NCI-H1436 (cell line): ENCODE results near the gene RNU5B-1.
A peak's percentile ranks its signal among the peaks of the same experiment; 100 is the strongest.

ENCODE experiments used
- DNase-seq: peaks from one replicate; lab custom pipeline; 2025; lab: John Stamatoyannopoulos, UW

Gene RNU5B-1

DNA sequence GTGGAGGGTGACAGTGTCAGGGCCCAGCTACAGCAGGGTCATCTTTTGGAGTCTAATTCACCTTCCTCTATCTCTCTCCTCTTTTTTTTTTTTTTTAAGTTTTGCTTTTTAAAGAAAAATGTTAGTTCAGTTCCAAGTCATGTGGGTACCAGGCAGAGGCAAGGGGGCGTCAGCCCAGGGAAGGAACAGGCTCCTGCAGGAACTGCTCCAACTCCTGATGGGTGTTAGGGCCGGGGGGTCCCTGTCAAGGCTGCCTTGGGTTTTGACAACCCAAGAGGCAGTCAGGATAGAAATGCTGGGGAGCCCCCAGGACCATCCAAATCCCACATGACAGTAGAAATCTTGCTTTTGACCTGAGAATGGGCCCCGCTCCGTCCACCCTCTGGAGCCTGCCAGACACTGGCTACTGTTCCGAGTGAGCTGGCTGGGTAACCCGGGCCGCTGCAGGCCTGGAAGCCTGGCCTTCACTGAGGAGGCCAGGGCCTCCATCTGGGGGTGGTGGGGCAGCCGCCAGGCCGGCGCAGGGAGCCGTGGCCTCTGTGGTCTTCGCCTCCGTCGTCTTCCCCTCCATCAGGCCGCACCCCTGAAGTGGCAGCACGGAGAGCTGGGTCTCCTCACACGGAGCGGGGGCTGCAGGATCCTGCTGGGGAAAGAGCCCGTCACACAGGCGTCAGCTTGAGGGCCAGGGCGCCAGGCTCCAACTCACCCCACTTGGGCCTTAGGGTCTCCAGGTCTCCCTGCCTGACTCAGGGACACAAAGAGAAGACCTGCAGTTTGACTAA lies 24.2 kb downstream of the RNU5B-1 start:
- DNase-seq: no peak

DNA sequence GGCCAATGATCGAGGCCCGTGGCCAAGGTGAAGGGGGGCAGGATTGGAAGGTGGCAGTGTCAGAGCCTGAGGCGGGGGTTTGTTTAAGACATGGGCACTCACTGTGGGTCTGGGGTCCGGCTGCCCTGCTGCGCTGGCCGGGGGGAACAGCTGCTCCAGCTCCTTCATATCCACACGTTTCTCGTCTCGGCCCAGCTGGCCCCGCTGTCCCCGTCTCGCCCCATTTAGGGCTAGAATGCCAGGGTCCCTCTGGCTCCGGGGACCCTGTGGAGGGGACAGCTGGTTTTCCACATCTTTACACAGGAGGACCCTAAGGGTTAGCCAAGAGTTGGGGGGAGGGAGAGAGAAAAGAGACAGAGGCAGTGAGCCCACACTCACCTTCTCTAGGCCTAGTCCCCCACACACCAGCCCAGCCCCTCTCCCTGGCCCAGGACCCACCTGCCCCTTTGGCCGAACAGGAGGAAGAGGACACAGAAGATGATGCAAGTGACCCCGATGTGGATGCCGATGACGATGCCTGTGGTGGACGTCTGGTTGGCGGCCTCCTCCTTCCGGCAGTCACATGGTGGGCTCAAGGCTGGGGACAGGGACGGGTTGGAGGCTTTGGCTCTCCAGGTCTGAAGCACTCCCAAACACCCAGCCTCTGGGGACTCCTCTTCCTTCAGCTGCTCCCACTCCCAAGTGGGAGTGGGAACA lies 25.0 kb downstream of the RNU5B-1 start:
- DNase-seq: no peak

DNA sequence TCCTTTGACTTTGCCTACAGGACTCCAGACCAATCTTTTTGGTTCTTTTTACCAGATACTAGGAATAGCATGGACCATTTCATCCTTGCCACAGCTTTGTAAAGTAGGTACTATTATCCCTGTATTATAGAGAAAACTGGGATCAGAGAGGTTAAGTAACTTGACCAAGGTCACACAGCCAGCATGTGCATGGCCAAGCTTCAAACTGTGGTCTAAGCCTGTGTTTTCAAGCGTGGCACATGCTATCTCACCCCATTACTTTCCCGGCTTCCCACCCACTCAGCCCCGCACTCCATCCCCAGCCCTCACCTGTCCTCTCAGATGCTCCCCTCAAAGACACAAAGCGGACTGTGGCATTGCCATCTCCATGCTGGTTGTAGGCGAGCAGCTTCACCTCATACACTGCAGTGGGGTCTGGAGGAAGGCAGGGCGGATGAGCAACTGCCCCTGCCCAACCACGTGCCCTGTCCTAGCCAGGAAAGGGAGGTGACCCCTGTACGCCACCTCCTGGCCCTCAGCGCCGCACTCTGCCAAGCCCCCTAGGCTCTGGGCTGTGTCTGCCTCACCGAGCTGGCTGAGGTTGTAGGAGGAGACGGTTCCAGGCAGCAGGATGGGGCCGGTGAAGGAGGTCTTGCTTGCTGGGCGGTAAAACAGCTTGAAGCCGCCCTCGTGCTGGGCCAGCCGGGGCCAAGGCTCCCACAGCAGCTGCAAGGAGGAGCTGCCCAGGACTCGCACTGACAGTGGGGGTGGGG lies 25.7 kb downstream of the RNU5B-1 start:
- DNase-seq: no peak

GRCh38 chr15:65330934-65331645 lies 26.6 kb downstream of the RNU5B-1 start:
- DNase-seq: no peak

DNA sequence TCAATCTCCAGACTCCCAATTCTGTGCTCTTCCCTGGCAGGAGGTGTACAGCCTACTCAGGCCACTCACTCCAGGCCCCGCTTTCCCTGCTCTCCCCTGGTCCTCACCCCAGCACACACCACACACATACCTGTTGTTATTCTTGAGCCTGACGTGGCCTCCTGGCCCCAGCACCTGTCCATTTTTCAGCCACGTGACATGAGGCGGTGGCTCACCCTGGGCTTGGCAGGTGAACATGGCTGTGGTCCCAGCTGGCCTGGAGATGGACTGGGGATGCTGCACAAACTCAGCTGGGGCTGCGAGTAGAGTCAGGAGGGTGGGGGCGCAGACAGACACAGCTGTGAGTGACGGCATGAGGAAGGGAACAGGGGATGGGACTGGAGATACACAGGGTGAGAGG lies 27.3 kb downstream of the RNU5B-1 start:
- no peak for DNase-seq

GRCh38 chr15:65332391-65333147 lies 28.1 kb downstream of the RNU5B-1 start:
- no peak for DNase-seq

DNA sequence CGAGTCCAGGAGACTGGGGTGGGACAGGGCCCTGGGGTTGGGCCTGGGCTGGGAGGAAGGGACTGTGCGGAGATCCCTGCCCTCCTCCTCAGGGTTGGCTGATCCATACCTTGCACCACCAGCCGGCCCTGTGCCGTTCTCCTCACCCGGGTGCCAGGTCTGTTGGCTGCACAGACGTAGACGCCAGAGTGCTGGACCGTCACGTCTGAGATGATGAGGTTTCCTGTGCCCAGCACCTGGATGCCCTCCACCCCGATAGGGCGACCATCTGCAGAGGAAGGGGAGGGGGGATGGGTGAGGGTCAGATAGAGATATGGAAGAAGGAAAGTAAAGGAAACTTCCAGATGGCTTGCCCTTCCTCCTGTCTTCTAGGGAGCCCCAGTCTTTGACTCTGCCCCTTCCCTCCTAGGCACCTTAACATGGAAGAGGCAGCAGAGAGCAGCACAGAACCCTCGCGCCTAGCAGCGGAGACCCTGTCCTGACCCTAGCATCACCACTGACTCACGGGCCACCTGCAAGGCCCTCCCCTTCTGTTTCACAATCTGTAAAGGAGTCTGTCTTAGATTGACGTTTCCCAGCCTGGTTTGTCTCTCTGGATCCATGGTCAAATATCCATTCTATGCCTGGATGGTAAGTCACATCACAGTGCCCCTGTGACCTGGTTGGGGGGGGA lies 28.8 kb downstream of the RNU5B-1 start:
- no peak for DNase-seq

GRCh38 chr15:65333856-65334255 lies 29.4 kb downstream of the RNU5B-1 start:
- no peak for DNase-seq

DNA sequence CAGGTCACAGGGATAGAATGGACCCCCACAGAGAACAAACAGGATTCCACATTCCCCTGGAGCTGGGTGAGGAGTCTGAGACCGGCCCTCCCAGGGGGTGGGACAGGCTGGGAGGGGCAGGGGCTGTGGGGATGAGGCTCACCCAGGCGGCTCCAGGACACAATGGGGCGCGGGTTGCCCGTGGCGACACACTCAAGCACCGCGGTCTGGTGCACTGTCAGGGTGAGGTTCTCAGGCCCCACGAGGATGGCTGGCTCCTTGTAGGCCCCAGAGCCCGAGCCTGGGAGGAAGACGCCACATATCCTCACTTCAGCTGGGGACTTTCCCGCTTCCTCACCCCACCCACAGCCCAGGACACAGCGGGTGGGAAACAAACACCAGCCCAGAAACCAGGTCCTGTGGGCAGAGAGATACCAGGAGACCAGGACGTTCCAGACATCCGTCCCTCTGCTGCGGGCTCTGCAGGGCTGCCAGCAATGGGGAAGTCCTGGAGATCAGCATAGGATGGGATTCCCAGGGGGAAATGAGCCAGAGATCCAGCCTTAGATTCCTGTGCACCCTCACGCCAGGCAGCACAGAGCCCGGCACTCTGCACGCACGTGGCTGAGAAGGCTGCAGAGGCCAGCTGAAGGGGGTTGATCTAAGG lies 30.2 kb downstream of the RNU5B-1 start:
- no peak for DNase-seq

DNA sequence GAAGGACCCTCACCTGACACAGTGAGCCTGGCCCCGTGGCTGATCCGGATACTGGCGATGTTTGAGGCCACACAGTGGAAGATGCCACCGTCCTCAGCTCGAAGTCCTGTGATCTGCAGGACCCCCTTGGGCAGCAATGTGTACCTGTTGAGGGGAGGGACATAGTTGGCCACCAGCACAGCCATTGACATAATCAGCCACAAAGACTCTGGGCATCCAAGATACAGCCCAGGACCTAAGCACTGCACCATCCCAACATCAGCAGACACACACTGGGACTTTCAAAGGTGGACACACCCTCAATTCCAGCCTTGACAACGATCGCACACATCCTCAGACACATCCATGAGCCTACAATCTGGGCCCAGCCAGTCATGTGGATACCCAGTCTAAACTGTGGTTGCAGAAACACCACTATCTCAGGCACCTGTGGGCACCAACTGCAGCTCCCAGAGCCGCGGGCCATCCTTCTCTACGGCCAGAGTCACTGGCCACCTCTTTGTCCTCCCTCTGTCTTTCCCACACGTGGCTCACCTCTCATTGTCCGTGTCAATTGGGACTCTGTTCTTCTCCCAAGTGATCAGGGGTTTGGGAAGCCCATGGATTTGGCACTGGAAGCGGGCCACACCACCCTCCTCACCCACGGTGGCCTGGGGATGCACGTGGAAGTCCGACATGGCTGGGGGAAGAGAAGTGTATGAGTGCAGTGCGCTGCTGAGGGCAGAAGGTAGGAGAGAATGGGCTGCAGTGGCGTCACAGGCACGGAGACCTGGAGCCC lies 31.0 kb downstream of the RNU5B-1 start:
- no peak for DNase-seq

DNA sequence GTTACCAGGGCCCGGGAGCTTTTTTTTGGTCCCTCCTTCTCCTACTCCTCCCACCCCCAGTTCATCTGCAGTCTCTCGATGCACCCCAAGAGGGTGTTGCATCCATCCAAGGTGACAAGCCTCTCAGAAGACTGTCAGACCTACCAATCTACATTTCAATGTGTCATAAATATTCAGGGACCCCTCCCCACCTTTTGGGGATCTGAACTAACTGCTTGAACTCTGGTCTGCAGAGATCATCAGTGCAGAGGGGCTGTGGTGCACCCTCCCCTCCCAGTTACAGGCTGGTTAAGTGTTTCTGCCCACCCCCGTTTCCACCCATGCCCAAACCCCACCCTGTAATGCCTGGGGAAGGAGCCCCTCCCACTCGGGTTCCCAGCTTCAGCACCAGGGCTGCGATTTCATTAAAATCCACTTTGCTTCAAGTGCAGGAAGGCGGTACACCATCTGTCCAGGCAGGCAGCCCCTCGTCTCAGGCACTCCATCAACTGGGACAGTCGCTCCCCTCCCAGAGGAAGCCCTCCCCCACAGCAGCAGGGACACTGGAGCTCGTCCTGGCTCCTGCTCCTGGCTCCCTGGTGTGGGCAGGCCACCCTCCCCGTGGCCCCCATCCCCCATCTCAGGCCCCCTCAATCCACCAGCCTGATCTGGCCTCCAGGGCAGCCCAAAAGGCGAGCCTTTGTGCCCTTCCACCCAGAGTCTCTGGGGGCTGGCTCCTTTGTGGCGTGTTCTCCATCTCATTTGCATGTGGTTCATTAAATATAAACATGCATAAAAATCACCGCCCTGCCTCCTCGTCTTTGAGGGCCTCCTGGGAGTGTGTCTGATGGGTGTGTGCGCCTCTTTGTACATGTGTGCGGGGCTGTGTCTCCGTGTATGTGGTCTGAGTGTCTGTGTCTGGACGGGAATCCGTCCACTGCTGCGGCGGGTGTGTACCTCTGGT lies 32.3 kb downstream of the RNU5B-1 start:
- peak; percentile 62 for DNase-seq

GRCh38 chr15:65337436-65338070 lies 33.1 kb downstream of the RNU5B-1 start:
- DNase-seq: peak; percentile 79

GRCh38 chr15:65338366-65338765 lies 33.9 kb downstream of the RNU5B-1 start:
- peak; percentile 35 for DNase-seq

GRCh38 chr15:65338823-65339222 lies 34.3 kb downstream of the RNU5B-1 start:
- no peak for DNase-seq

DNA sequence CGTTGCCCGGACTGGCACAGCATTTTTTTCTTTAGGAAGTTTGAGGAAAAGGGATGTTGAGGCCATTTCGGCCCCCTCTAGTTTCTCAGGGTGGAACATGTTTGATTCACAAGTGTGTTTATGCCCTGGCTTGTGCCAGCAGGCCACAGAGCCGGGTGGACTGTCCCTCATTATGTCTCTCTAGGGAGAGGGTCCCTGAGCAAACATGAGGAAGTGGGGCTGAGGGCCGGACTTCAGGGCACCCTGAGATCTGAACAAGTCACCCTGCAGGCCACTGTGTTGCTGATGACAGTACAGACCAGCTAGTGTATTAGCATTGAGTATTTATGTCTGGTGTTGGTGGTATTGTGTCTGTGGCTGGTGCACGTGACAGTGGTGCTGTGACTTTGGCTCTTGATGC lies 34.9 kb downstream of the RNU5B-1 start:
- no peak for DNase-seq

- no peak for DNase-seq
Measured at GRCh38 chr15:65339920-65340319, 35.4 kb downstream of the RNU5B-1 start.

- no peak for DNase-seq
Measured at GRCh38 chr15:65342493-65342892, 38.0 kb downstream of the RNU5B-1 start.
